ENCODE measurements around the gene TUBA3E. TPM values are rescaled to one million over a fixed set of nuclear protein-coding genes. Genes with fewer than 3 reads are reported as not detected.
A peak's percentile ranks its signal among the peaks of the same experiment; 100 is the strongest.
"Not testable (repeated sequence)": the region's sequence is repeated elsewhere in the genome, so short reads cannot be mapped to it uniquely, and the experiment has no call there.

Gene TUBA3E
- total and polyA plus RNA-seq, 9 of the 15 experiments (the other 6 are each of a cell fraction or from before 2014, with no cell fraction given), result 0.09 to 0.30 (median 0.13) TPM; not detected in 3

- TF ChIP-seq MGA (IDR thresholded peaks at IDR 0.05) (peak; percentile 61), CREM (IDR thresholded peaks at IDR 0.05; ENCODE audit: low read depth) (peak; percentile 88), GATAD2B (IDR thresholded peaks at IDR 0.05; ENCODE audit: borderline replicate concordance) (0 out of 2 replicates have a peak, but pooled peaks have one; percentile 24), ARID4B (CRISPR knock-in tag; IDR thresholded peaks at IDR 0.05) (0 out of 2 replicates have a peak, but pooled peaks have one; percentile 18), MAX (CRISPR knock-in tag; IDR thresholded peaks at IDR 0.05) (peak; percentile 83), ATF1 (tag; IDR thresholded peaks at IDR 0.05) (peak; percentile 49; the same call in 1 of the 2 replicates), SIN3A (IDR thresholded peaks at IDR 0.05; ENCODE audit: borderline replicate concordance in 2 of 2, control insufficient read depth in 1 of 2, low read depth in 2 of 2, low read length in 2 of 2) (peak in 1 of 2 experiments; percentile 77; a peak in 1 of 4 replicates), ETS1 (conservative IDR thresholded peaks at IDR 0.05; ENCODE audit: control insufficient read depth, low read depth, low read length) (peak; percentile 25; the same call in 1 of the 2 replicates)
- not testable (repeated sequence) for TF ChIP-seq ATF1 (CRISPR knock-in tag; IDR thresholded peaks at IDR 0.05)
Observed at GRCh38 chr2:130229161-130229510, 30.9 kb upstream of the TUBA3E start (continued).

Measured in K562 (cell line).